GM18907 (cell line): Measurements from ENCODE around the gene RAB6B.

ENCODE experiments used
- ATAC-seq: cut with Tn5 transposase; IDR thresholded peaks from one replicate; pipeline ENCODE4 v1.9.1; 2021; ENCODE audit warnings: mild to moderate bottlenecking, moderate library complexity; ENCODE audit not compliant: unreplicated experiment

RAB6B gene

DNA sequence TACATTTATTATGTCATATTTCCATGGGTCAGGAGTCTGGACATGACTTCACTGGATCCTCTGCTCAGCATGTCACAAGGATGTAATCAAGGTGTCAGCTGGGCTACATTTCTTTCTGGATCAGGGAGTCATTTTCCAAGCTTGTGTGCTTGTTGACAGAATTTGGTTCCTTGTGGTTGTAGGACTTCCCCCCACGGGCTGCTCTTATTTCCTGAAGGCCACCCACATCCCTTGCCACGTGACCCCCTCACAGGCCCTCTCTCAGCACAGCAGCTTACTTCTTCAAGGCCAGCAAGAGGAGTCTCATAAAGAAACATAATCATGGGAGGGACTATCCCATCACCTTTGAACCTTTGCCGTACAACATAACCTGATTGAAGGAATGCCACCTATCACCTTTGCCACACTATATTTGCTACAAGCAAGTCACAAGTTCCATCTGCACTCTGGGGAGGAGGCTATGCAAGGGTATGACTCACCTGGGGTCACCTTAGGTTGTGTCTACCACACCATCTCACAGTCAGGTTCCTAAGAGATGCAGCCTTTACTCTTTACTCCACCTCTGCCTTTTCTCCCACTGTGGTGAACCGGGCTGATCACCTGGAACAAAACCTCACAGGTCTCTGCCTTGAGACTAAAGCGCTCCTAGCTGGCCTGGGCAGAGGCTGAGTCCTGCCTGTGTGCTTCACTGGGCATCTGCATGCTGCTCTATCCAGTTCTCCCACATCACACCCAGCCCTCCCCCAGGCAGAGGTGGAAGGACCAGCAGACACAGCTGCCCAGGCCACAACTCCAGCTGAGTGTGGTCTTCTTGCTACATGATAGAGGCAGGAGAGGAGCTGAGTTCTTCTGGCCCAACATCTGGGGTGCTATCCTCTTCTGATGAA lies 13.5 kb downstream of the RAB6B start:
- ATAC-seq, result no peak

- no peak for ATAC-seq
These were observed 14.2 kb downstream of the RAB6B start for GRCh38 chr3:133881492-133881891.

DNA sequence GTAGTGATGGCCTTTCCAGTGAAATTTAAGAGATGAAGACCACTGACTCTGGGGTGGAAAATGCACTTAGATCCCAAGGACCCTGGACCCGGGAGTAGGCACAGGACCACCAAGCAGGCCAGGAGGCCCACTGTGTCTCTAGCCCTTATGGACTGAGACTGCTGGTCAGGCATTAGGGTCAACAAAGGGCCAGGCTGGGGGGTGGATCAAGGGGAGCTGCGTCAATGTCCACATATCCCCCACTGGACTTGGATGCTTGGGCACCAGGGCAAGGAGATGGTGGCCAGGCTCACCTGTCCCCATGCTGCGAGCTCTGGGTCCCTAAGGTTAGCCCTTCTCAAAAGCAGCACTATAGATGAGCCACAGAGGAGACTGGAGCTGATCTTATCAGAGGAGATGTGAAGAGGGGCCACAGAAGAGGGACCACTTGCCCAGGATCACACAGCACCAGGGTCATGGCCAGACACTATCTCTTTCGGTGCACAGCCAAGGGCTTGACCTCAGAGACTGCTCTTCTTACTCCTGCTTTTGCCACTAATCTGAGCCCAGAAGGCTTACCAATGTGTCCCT lies 14.7 kb downstream of the RAB6B start:
- ATAC-seq, result no peak

DNA sequence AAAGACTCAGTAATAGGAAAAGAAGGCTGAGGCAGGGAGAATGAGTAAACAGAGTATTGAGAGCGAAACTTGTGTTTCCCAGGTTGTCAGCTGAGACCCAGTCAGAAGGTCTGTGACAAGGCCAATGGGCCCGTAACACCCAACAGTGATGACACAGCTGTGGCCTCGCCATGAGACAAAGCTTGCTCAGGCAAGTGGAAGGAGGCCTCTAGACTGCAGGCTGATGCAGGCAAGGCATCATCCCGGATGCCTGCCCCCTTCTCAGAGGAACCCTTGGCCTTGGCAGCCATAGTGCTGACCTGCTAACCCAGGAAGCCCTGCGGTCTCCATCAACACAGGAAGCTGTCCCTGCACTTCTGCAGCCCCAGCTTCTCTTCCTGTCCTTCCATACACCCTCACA lies 15.4 kb downstream of the RAB6B start:
- ATAC-seq, result no peak

DNA sequence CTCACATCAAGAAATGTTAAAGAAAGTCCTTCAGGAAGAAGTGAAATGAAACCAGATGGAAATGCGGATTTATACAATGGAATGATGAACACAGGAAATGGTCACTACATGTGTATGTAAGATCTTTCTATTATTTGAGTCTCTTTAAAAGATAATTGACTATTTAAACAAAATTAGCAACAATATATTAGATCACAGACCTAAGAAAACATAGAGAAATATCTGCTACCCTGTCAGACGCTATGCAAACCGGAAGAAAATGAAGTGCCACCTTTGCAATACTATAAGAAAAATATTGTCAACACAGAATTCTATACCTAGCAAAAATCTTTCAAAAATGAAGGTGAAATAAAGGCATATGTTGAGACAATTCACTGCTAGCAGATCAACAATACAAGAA lies 17.2 kb downstream of the RAB6B start:
- no peak for ATAC-seq

DNA sequence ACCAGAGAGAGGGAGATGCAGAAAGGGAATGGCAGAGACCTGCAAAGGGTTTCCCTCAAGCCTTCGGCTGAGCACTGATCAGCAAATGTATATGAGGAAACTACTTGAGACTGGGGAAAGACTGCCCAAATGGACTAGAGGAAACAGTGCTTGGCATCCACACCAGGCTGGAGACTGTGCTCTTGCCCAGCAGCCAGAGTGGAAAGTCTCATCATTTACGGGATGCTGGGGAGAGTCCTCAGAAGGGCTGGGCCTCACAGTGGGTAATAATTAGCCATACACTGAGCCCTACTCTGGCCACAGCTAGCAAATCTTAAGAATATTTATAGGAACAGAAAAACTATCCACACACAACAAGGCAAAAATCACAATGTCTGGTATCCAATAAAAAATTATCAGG lies 18.5 kb downstream of the RAB6B start:
- ATAC-seq, result no peak

- ATAC-seq, result no peak
These were observed 20.8 kb downstream of the RAB6B start for GRCh38 chr3:133874761-133875438.

- no peak for ATAC-seq
These were observed 21.3 kb downstream of the RAB6B start for GRCh38 chr3:133874344-133874743.

DNA sequence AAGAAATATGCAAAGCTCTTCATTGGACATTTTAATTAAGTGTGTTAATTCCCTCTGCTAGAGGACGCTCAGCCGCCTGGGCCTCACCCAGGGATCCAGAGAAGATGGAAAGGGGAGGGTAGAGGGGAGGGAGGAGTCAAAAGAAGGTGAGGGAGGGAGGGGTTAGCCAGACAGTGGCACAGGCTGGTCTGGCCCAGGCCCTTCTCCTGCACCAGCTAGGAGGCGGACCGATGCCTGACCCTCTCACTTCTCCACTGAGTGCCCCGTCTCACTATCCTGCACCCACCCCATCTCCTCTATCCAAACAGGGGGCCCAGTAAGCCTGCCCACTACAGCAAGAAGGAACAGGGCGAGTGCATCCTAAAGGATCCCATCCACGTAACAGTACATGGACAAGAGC lies 22.9 kb downstream of the RAB6B start:
- ATAC-seq, result no peak

GRCh38 chr3:133872161-133872560 lies 23.5 kb downstream of the RAB6B start:
- ATAC-seq, result no peak

DNA sequence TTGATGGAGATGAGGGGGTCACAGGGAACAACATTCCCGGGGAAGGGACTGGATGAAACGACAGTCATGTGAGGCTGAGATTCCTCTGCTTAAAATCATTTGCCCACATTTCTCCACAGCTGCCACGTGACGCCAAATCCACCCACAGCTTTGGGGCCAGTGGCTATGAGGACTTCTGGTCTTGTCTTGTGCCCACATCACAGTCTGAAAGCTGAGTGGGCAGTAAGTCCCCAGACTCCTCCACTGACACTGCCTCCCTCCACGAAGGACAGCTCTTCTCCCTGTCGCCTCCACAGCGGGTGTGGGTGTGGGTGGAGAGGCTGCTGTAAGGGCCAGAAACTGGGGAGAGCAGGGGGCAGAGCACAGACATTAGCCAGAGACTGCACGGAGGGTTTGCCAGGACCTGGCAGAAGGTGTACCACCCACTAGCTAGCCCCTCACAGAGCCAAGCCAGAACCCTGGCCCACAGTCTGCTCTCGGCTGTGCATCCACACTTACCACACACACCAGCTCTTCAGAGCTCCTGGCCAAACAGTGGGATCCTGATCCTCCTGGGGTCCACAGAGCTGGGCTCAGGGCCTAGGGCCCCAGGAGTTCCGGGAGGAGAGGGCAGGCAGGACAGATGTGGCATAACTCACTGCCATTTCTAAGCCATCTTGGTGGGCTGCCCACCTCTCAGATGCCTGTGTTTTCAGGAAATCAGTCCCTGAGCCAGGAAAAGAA lies 24.2 kb downstream of the RAB6B start:
- no peak for ATAC-seq

GRCh38 chr3:133870822-133871221 lies 24.9 kb downstream of the RAB6B start:
- no peak for ATAC-seq

GRCh38 chr3:133869586-133869985 lies 26.1 kb downstream of the RAB6B start:
- no peak for ATAC-seq

GRCh38 chr3:133868758-133869475 lies 26.8 kb downstream of the RAB6B start:
- no peak for ATAC-seq

DNA sequence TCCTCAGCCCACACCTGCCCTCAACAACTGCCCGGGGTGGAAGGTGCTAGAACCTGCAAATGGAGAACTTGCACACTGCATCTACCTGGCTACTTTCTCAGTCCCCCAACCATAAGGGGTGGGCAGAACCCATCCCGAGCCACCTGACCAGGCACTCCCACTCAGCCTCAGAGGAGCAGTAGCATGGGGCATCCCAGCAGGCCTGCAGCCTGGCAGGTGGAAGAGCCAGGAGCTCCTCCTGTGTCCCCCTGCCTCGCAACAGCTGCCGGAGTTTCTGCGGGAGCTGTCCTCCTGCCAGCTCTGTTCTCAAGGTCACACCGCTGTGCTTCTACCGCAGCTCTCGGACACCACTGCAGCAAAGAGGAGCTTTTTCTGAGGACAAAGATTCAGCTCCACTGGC lies 27.5 kb downstream of the RAB6B start:
- ATAC-seq, result no peak

DNA sequence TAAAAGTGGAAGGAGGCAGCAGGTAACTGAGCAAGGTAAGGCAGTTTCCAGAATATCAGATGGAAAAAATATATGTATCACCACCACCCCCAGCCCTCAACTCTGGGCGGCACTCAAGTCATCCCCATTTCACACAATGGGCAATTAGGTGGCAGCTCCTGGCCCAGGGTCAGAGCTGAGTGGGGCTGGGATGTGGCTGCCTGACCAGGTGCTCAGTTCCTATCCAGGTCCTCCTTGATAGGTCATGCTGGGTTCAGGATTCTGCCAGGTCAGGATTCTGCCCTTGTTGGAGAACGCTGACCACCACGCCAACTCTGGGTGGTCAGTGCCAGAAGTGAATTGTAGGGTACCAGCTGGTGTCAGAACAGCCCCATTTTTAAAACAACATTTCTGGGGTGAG lies 29.5 kb downstream of the RAB6B start:
- ATAC-seq, result no peak

- no peak for ATAC-seq
These were observed 30.4 kb downstream of the RAB6B start for GRCh38 chr3:133865136-133865855.

- no peak for ATAC-seq
These were observed 31.1 kb downstream of the RAB6B start for GRCh38 chr3:133864616-133865015.

DNA sequence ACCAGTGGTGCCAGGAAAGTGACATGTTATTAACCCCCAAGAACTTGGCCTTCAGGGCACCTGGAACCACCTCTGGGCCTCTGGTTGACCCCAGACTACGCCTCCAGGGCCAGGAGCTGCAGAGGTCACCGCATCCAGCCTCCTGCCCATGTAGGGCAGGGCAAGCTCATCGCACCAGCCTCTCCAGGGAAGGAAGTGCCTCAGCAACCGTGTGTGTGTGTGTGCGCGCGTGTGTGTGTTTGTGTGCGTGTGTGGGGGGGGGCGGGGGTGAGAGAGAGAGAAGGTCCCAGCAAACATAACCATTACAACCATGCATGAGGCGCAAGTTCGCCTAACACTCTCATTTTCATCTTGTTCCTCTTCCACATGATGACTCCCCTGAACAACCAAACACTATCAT lies 31.8 kb downstream of the RAB6B start:
- ATAC-seq, result no peak

DNA sequence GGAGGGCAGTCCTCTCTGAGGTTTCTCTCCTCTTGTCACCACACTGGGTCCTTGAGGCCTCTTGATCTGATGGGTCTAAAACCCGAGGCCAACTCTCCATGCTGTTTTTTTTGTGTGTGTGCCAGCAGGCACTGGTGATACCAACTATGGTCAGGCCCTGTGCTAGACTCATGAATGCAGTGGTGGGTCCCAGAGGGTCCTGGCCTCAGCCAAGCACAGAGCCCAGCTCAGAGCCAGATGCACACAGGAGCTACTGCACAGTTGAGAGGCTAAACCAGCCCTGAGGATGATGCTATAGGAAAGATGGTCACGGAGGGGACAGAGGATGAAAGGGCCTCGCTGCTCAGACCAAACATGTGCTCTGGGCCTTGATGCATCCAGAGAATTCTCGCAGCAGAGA lies 33.5 kb downstream of the RAB6B start:
- ATAC-seq, result no peak
